Mucosa of descending colon (tissue), 3 donors: Measurements from ENCODE around the gene ADRB2. TPM values are rescaled to one million over a fixed set of nuclear protein-coding genes. Genes with fewer than 3 reads are reported as not detected.

Experiments
- ATAC-seq: fragments of 200-7000 bp; cut with Tn5 transposase; one replicate; pipeline ENCODE4 v1.9.1; 2020; ENCODE audit warnings: mild to moderate bottlenecking, moderate library complexity
- DNase-seq, 3 donors: peaks; one replicate each; pipeline ENCODE4 v3.0.0-alpha.2; 2020
- H3K36me3 ChIP-seq: fragments of 200-600 bp; one replicate; pipeline ENCODE4 v1.8.0; 2021; ENCODE audit warnings: low read depth, mild to moderate bottlenecking
- H3K4me1 ChIP-seq: fragments of 200-600 bp; one replicate; pipeline ENCODE4 v1.8.0; 2021; ENCODE audit warnings: low read depth, mild to moderate bottlenecking
- H3K4me3 ChIP-seq: fragments of 200-600 bp; one replicate; pipeline ENCODE4 v1.8.0; 2021; ENCODE audit warnings: mild to moderate bottlenecking
- H3K9me3 ChIP-seq: fragments of 200-600 bp; one replicate; pipeline ENCODE4 v1.8.0; 2021; ENCODE audit warnings: mild to moderate bottlenecking
- intact Hi-C, 2 donors: fragments of 100-400 bp; cut with DNase I in 1 of 2; cut with micrococcal nuclease in 1 of 2; formaldehyde crosslinking; loops; one replicate each; pipeline versions ENCODE4 v1.11.0 to v1.11.1; 2022; cut with DNase I, micrococcal nuclease
- total RNA-seq, 3 donors: library from RNA; stranded (reverse); fragmentation: NEBNext Ultra II Directional in 2 of 3; extraction: Animal tissue kit (Norgen Biotek cat#: 25700) in 2 of 3; gene quantifications; one replicate each; pipeline versions ENCODE4 v1.2.1 to v1.2.4, GENCODE V29; 2021 to 2023
- TF ChIP-seq, protein P1 (sequence below): fragments of 200-600 bp; IDR thresholded peaks from one replicate; pipeline ENCODE4 v1.8.0; 2022; ENCODE audit warnings: antibody characterized with exemption, mild to moderate bottlenecking
- donor health status: DM: no; HTN: no; CAD: no; lungs with moderate emphysema.
- donor health status: DM: no; HTN: no; CAD: no.
- donor health status: DM: no; HTN: yes; CAD: no.

ADRB2 gene
- total RNA-seq, 3 donors from 2014 or later = 0.41 to 3.1 (median 1.4) TPM

DNA sequence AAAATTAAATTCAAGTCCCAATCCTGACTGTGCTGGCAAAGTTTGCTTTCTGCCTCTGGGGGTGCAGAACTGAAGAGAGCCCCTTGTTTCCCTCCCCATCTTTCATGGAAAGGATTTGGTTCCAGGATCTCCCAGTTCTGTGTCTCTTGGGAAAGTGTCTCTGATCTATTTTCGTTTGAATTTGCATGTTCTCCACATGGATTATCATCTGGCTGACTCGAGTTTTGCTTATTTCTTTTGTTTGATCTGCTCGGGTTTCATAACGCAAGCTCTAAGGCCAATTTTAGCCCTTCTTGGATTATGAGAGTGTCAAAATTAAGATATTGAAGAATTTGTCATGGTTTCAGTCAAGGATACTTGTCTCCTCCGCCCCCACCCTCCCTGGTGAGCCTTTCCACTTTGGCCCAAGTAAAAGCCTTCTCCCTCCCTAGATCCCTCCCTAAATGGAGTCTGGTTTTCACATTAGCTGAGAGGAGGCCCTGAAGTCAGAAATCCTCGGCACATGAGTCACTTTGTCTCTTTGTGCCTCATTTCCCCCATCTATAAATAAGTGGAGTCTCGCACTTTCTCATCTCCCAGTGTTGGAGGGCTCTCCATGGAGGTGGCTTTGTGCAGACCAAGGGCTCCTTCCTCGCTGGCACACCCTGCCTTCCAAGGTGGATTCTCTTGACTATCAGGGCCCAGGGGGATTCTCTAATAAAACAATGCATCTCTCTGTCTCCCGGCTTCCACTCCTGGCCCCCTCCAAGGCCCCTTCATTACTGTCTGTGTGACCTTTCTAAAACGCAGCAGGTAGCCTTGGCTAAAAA is 17.3 kb downstream of the ADRB2 start:
- intact Hi-C loops = no loop called here
- Histone ChIP-seq H3K9me3 (no peaks in the 10 kb centered on the region), H3K4me3 (no peak overlapping the region), H3K36me3 (no peaks in the 10 kb centered on the region), H3K4me1 (no peaks in the 10 kb centered on the region)
- ATAC-seq (no peak), DNase-seq (no peak)
- TF ChIP-seq, protein P1, sequence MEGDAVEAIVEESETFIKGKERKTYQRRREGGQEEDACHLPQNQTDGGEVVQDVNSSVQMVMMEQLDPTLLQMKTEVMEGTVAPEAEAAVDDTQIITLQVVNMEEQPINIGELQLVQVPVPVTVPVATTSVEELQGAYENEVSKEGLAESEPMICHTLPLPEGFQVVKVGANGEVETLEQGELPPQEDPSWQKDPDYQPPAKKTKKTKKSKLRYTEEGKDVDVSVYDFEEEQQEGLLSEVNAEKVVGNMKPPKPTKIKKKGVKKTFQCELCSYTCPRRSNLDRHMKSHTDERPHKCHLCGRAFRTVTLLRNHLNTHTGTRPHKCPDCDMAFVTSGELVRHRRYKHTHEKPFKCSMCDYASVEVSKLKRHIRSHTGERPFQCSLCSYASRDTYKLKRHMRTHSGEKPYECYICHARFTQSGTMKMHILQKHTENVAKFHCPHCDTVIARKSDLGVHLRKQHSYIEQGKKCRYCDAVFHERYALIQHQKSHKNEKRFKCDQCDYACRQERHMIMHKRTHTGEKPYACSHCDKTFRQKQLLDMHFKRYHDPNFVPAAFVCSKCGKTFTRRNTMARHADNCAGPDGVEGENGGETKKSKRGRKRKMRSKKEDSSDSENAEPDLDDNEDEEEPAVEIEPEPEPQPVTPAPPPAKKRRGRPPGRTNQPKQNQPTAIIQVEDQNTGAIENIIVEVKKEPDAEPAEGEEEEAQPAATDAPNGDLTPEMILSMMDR = no peak

DNA sequence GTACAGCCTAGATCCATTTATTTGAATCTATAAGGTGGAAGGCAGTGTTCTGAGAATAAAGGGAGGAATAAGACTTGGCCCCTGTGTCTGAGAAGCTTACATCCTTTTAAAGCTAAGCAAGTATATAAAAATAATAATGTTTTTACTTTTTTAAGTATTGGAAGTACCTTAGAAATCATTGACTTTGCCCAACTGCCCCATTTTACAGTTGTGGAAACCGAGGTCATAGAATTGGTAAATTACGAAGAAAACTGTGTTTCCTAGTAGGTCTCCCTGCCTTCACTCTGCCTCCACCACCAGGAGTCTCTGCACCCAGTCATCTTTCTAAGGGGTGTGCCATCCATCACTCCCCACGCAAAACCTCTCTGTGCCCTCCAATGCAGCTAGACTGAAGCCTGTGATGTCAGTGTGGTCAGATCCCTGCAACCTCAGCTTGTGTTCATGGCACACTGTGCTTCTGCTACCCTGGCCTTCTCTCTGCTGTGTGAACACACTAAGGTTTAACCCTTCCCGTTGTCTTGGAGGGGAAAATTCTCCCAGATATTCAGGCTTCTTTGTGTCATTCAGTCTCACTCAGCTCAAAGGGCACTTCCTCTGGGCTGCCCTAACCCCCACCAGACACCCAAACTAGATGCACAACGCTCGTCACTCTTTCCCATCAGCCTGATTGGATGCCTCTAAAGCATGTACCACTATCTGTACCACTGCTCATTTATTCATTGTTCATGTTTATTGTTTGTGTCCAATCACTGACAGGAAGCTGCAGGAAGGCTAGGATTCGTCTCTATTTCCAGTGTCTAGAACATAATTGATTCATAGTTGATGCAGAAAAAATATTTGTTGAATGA is 18.2 kb downstream of the ADRB2 start:
- H3K9me3 ChIP-seq = no peaks in the 10 kb centered on the region
- no peaks in the 10 kb centered on the region for H3K36me3 ChIP-seq
- no peak for DNase-seq
- H3K4me1 ChIP-seq = no peaks in the 10 kb centered on the region
- no peak overlapping the region for H3K4me3 ChIP-seq
- ATAC-seq = peak; percentile 17
- TF ChIP-seq, protein P1 = no peak
- intact Hi-C loops = no loop called here

DNA sequence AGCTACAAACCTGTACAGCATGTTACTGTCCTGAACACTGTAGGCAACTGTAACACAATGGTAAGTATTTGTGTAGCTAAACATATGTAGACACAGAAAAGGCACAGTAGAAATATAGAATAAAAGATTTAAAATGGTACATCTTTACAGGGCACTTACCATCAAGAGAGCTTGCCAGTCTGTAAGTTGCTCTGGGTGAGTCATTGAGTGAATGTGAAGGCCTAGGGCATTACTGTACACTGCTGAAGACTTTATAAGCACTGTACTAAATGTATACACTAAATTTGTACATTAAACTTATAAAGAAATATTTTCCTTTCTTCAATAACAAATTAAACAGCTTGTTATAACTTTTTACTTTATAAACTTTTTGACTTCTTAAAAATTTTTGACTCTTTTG is 20.5 kb downstream of the ADRB2 start:
- Histone ChIP-seq H3K4me1 (no peaks in the 10 kb centered on the region), H3K36me3 (no peaks in the 10 kb centered on the region), H3K9me3 (no peaks in the 10 kb centered on the region), H3K4me3 (no peak overlapping the region)
- DNase-seq (no peak), ATAC-seq (no peak)
- TF ChIP-seq, protein P1 = no peak
- intact Hi-C loops = no loop called here

DNA sequence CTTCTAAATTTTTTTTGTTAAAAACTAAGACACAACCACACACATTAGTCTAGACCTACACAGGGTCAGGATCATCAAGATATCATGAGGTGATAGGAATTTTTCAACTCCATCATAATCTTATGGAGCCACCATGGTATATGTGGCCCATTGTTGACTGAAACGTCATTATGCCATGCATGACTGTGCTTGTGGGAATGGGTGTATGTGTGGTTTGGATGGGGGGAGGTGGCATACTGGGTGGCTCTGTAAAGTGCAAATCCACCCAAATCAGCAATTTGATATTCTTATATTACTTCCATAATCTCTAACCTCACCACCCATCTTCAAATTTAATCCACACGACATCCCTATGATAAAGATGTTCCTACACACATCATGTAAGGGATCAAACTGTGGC is 21.0 kb downstream of the ADRB2 start:
- no peak for ATAC-seq
- Histone ChIP-seq H3K36me3 (no peaks in the 10 kb centered on the region), H3K4me1 (no peaks in the 10 kb centered on the region), H3K9me3 (no peaks in the 10 kb centered on the region), H3K4me3 (no peak overlapping the region)
- intact Hi-C loops = no loop called here
- DNase-seq = no peak
- TF ChIP-seq, protein P1 = no peak

DNA sequence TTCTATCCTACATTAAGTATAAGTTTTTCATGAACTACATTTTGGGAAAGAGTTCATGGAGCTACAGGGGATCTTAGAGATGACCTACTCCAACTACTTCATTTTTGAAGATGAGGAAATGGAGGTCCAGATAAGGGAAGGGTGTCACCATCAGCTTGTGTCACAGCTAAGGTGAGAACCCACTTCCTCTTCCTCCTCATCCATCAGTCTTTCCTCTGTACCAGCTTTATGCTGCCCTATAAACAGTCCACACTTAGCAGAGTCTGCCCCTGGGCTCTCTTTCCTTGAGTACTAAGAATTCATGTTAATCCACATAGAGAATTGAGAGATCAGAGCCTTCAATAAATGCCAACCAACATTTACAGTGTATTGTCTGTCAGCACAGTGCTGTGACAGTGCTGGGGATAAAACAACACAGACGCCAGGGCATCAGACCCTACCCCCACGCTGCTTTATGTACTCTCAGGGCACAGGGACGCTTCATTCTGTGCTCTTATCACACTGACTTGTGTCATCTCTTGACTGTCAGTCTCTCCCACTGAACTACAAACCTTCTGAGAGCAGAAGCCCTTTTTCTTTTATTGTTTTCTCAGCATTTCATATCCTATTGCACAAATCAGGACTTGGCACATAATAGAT is 22.1 kb downstream of the ADRB2 start:
- intact Hi-C loops = no loop called here
- peak; percentile 73 for ATAC-seq
- H3K9me3 ChIP-seq = no peaks in the 10 kb centered on the region
- TF ChIP-seq, protein P1 = no peak
- H3K36me3 ChIP-seq = no peaks in the 10 kb centered on the region
- no peak for DNase-seq
- H3K4me3 ChIP-seq = no peak overlapping the region
- no peaks in the 10 kb centered on the region for H3K4me1 ChIP-seq
